ENCODE data around the gene SOX5.

Gene SOX5

DNA sequence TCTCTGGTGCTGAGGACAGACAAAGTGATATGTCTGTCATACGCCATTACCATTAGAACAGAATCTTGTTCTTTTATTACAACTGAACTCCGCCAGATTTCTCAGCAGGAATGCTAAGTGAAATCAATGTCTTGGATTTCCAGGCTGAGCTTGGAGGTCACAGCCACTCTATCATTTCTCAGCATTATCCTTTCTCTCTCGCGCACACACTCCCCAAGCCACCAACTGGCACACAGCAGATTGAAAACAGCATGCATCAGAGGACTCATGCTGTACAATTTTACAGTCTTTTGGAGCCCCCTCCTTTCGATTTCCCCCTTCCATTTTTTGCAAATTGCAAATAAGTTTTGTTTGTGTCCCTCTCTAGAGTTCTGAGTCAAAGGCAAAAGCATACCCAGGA, 348.6 kb downstream of the SOX5 start:
- Histone ChIP-seq H3K4me1 (ENCODE audit: low read length) (no peaks in the 10 kb centered on the region), H3K9me2 (replicated peaks; ENCODE audit: insufficient read depth, low read length) (no peaks in the 10 kb centered on the region), H3F3A (ENCODE audit: insufficient read depth, low read length) (no peaks in the 10 kb centered on the region), H3K79me2 (ENCODE audit: low read length) (no peaks in the 10 kb centered on the region), H4K20me1 (ENCODE audit: insufficient read depth, low read length) (no peaks in the 10 kb centered on the region), H3K9ac (ENCODE audit: low read length) (no peak overlapping the region), H2AFZ (ENCODE audit: low read length) (no peak overlapping the region), H3K4me3 (ENCODE audit: low read length) (no peak overlapping the region), H3K27me3 (replicated peaks; ENCODE audit: insufficient read depth, low read length) (no peaks in the 10 kb centered on the region), H3K27ac (ENCODE audit: low read length) (no peak overlapping the region), H3K4me2 (ENCODE audit: low read depth, low read length) (no peak overlapping the region), H3K36me3 (replicated peaks; ENCODE audit: insufficient read depth, low read length) (no peaks in the 10 kb centered on the region), H3K9me3 (replicated peaks; ENCODE audit: insufficient read depth, low read length) (no peaks in the 10 kb centered on the region)
- no peak for TF ChIP-seq EZH2phosphoT487 (IDR thresholded peaks at IDR 0.05; ENCODE audit: low read length)
- TF ChIP-seq EZH2 (optimal IDR thresholded peaks at IDR 0.05; ENCODE audit: low read depth, low read length): no peak
- TF ChIP-seq, protein P1, sequence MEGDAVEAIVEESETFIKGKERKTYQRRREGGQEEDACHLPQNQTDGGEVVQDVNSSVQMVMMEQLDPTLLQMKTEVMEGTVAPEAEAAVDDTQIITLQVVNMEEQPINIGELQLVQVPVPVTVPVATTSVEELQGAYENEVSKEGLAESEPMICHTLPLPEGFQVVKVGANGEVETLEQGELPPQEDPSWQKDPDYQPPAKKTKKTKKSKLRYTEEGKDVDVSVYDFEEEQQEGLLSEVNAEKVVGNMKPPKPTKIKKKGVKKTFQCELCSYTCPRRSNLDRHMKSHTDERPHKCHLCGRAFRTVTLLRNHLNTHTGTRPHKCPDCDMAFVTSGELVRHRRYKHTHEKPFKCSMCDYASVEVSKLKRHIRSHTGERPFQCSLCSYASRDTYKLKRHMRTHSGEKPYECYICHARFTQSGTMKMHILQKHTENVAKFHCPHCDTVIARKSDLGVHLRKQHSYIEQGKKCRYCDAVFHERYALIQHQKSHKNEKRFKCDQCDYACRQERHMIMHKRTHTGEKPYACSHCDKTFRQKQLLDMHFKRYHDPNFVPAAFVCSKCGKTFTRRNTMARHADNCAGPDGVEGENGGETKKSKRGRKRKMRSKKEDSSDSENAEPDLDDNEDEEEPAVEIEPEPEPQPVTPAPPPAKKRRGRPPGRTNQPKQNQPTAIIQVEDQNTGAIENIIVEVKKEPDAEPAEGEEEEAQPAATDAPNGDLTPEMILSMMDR (IDR thresholded peaks at IDR 0.05; ENCODE audit: low read length): no peak
- DNase-seq: no peak

DNA sequence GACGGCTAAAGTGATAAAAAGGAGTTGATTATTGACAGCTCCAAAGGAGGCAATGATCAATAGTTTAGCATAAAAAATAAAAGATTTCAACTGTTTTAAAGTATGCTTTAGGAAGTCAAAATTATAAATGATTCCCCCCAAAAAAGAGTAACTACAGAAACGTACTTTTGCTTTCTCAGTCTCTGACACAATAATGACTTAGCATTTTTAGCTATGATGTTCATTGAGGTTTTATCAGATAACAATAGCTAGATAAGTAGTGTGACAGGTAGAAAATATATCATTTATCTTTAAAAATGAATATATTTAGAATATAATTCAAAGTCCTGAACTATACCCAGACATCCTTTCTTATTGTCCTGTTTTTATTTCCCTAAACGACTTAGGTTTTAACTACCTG, 352.9 kb downstream of the SOX5 start:
- Histone ChIP-seq H3K27me3 (replicated peaks; ENCODE audit: insufficient read depth, low read length) (no peaks in the 10 kb centered on the region), H3K4me1 (ENCODE audit: low read length) (no peaks in the 10 kb centered on the region), H3K27ac (ENCODE audit: low read length) (no peak overlapping the region), H3K4me2 (ENCODE audit: low read depth, low read length) (no peak overlapping the region), H2AFZ (ENCODE audit: low read length) (no peak overlapping the region), H3K9ac (ENCODE audit: low read length) (no peak overlapping the region), H3K4me3 (ENCODE audit: low read length) (no peak overlapping the region), H3K79me2 (ENCODE audit: low read length) (no peaks in the 10 kb centered on the region), H3F3A (ENCODE audit: insufficient read depth, low read length) (no peaks in the 10 kb centered on the region), H3K9me3 (replicated peaks; ENCODE audit: insufficient read depth, low read length) (no peaks in the 10 kb centered on the region), H3K36me3 (replicated peaks; ENCODE audit: insufficient read depth, low read length) (no peaks in the 10 kb centered on the region), H3K9me2 (replicated peaks; ENCODE audit: insufficient read depth, low read length) (no peaks in the 10 kb centered on the region), H4K20me1 (ENCODE audit: insufficient read depth, low read length) (no peaks in the 10 kb centered on the region)
- TF ChIP-seq EZH2phosphoT487 (IDR thresholded peaks at IDR 0.05; ENCODE audit: low read length): no peak
- no peak for TF ChIP-seq EZH2 (optimal IDR thresholded peaks at IDR 0.05; ENCODE audit: low read depth, low read length)
- TF ChIP-seq, protein P1 (IDR thresholded peaks at IDR 0.05; ENCODE audit: low read length): no peak
- DNase-seq: no peak

DNA sequence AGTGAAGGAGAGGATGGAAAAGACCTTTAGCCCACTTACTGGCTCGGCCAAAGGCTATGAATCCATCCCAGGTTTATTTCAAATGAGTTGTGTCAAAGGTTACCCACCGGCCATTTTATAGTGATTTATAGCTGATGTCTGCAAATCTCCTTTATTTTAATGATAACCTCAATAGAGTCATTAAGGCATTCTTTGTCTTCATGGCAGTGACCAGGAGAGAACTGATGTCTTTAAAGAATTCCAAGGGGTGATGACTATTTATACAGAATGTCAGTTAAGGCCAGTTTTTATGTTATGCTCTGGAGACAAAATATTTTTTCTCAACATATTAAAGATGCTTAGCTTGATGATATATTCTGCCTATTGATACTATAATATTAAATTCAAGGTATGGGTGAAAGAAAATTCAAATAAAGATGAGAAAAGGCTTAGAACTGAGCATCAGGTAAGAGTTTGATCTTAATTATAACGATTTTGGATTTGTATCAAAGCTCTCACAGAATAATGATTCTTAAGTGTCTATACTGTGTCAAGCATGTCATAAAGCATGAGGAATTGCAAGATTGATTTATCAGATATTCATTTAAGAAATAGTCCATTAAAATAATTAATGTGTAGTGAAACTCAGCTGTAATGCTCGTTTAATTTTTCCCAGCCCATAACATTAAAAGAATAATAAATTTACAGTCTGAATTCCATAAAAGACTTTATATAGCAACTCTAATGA, 361.5 kb downstream of the SOX5 start:
- no peak for TF ChIP-seq EZH2 (optimal IDR thresholded peaks at IDR 0.05; ENCODE audit: low read depth, low read length)
- TF ChIP-seq, protein P1 (IDR thresholded peaks at IDR 0.05; ENCODE audit: low read length): no peak
- no peak for TF ChIP-seq EZH2phosphoT487 (IDR thresholded peaks at IDR 0.05; ENCODE audit: low read length)
- no peak overlapping the region for H3K4me3 ChIP-seq (ENCODE audit: low read length)
- H3K4me2 ChIP-seq (ENCODE audit: low read depth, low read length): no peak overlapping the region
- H3K9me2 ChIP-seq (replicated peaks; ENCODE audit: insufficient read depth, low read length): no peaks in the 10 kb centered on the region
- no peak overlapping the region for H2AFZ ChIP-seq (ENCODE audit: low read length)
- H3K27ac ChIP-seq (ENCODE audit: low read length): no peak overlapping the region
- H3K9ac ChIP-seq (ENCODE audit: low read length): no peak overlapping the region
- H3F3A ChIP-seq (ENCODE audit: insufficient read depth, low read length): no peaks in the 10 kb centered on the region
- no peaks in the 10 kb centered on the region for H3K36me3 ChIP-seq (replicated peaks; ENCODE audit: insufficient read depth, low read length)
- no peaks in the 10 kb centered on the region for H3K79me2 ChIP-seq (ENCODE audit: low read length)
- no peaks in the 10 kb centered on the region for H3K27me3 ChIP-seq (replicated peaks; ENCODE audit: insufficient read depth, low read length)
- no peaks in the 10 kb centered on the region for H4K20me1 ChIP-seq (ENCODE audit: insufficient read depth, low read length)
- H3K9me3 ChIP-seq (replicated peaks; ENCODE audit: insufficient read depth, low read length): no peaks in the 10 kb centered on the region
- no peaks in the 10 kb centered on the region for H3K4me1 ChIP-seq (ENCODE audit: low read length)
- no peak for DNase-seq

All from MM.1S (cell line).